HG03103 (cell line): ENCODE results near the gene WNT10A.

Source experiments
- ATAC-seq: cut with Tn5 transposase; IDR thresholded peaks from one replicate; pipeline ENCODE4 v1.9.1; 2021; ENCODE audit warnings: low read depth; ENCODE audit not compliant: unreplicated experiment

Gene WNT10A

GRCh38 chr2:218857371-218858137 is 23.1 kb upstream of the WNT10A start:
- no peak for ATAC-seq

GRCh38 chr2:218858138-218858445 is 22.6 kb upstream of the WNT10A start:
- no peak for ATAC-seq

DNA sequence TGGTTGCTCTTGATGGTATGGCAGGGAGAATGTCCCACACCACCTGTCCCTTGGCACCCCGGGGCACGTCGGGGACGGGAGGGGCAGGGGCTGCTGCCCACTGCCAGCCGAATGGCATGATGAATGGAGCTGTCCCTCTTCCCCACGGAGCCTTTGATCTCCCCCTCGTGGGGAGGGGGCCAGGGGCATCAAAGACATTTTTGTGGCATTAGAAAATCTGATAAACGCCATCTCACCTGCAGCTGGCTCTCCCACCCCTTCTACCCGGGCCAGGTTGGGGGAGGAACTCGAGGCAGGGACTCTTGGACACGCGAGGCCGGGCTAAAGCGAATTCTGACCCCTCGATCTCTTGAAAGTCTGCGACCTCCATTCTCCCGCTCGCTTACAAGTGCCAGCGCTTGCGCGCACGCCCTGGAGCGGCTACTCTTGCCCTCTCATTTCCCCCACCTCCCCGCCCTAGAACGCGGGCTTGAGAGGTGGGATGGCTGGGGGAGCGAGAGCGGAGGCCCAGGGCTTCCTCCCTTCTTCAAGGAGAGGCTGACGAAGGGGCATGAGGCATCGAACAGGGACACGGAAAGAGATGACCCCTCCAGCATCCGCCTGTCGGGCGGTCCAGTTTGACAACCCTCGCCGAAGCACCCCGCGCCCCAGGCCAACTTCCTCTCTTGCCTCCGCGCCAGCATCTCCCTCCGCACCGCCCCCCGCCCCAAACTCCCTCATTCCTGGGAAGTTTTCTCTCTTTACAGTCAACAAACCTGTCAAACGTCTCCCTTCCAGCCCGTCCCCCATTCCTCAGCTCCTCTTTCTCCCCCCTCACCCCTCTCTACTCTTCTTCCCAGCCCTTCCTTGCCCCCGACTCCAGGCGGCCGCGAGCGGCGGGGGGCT is 21.7 kb upstream of the WNT10A start:
- no peak for ATAC-seq

- no peak for ATAC-seq
Observed at GRCh38 chr2:218859556-218859987, 21.1 kb upstream of the WNT10A start, which contains the start of gene WNT6. TSS of gene WNT6 (plus strand) at chr2:218859805. CDS start at chr2:218860038, 233 bp downstream.

DNA sequence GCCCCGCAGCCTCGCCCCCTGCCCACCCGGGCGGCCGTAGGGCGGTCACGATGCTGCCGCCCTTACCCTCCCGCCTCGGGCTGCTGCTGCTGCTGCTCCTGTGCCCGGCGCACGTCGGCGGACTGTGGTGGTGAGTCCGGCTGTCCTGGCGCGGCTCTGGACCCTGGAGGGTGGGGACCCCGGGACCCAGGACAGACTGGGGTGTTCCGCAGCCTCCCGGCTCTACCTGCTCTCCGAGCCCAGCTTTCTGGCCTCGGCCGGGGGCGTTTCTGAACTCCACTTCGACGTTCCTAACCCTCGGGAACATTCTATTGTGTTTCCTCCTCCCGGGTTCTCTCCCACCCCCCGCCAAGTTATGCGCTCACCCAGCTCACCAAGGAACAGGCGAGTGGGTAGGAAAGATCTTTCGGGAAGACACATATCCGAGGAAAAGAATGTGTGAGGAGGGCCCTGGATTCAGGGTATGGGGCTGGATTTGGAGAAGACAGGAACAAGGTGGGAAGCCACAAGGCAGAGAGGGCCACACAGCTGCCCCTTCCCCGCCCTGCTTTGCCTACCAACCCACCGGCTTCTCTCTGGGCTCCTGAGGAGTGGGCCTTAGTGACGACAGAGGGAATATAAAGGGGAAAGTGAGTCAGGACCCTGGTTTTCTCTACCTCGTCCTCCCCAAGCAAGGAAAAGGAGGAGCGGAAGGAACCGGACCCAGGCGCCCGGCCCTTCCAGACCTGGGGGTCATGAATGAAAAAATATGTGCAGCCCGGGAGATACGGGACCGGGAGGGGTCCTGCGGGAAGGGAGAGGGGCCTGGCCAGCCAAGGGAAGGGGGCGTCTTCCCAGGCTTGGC is 20.4 kb upstream of the WNT10A start:
- no peak for ATAC-seq

DNA sequence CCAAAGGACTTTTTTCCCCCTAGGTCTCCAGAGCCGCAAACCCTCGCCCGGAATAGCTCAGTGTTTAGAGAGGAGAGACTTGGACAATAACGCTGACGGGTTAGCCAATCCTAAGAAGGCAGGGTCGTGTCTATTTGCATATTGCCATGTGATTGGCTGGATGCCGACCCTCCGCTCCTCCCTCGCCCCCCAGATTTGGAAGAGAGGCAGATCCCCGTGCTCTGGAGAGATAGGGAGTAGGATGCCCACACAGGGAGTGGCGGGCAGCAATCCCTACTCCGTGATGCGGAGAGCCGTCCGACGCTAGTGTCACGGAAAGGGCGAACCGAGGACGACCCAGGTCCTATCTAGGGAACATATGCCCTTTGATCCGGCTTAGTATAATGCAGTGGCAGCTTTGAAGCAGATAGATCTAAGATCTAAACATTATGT is 19.7 kb upstream of the WNT10A start:
- no peak for ATAC-seq

GRCh38 chr2:218861645-218862318 is 18.9 kb upstream of the WNT10A start:
- no peak for ATAC-seq

DNA sequence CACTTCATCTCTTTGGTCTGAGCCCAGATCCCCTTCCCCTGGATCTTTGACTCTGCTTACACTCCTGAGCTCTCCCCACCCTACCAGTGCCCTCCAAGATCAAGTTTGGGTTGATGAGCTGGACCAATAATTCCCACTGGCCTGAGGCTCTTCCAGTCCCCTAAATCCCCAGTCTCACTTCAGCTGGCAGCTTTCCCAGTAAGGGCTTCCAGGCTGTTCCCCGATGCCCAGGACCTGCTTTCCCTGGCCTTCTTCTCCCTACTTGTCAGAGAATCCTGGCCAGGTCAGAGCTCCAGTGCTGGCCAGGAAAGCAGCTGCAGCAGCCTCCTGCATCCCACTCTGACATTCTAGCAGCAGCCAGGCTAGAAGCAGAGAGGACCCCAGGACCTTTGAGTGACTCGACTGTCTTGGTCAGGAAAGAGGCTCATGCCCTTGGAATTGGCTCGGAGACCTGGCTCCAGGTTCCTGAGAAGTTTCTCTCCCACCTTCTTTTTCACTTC is 17.6 kb upstream of the WNT10A start:
- no peak for ATAC-seq

- no peak for ATAC-seq
Observed at GRCh38 chr2:218865396-218865795, 15.3 kb upstream of the WNT10A start.

GRCh38 chr2:218865999-218866398 is 14.7 kb upstream of the WNT10A start:
- no peak for ATAC-seq

GRCh38 chr2:218867900-218868299 is 12.8 kb upstream of the WNT10A start:
- ATAC-seq, result no peak

- ATAC-seq, result no peak
Observed at GRCh38 chr2:218869064-218869463, 11.6 kb upstream of the WNT10A start.

GRCh38 chr2:218870984-218871344 is 9.7 kb upstream of the WNT10A start:
- ATAC-seq, result no peak

DNA sequence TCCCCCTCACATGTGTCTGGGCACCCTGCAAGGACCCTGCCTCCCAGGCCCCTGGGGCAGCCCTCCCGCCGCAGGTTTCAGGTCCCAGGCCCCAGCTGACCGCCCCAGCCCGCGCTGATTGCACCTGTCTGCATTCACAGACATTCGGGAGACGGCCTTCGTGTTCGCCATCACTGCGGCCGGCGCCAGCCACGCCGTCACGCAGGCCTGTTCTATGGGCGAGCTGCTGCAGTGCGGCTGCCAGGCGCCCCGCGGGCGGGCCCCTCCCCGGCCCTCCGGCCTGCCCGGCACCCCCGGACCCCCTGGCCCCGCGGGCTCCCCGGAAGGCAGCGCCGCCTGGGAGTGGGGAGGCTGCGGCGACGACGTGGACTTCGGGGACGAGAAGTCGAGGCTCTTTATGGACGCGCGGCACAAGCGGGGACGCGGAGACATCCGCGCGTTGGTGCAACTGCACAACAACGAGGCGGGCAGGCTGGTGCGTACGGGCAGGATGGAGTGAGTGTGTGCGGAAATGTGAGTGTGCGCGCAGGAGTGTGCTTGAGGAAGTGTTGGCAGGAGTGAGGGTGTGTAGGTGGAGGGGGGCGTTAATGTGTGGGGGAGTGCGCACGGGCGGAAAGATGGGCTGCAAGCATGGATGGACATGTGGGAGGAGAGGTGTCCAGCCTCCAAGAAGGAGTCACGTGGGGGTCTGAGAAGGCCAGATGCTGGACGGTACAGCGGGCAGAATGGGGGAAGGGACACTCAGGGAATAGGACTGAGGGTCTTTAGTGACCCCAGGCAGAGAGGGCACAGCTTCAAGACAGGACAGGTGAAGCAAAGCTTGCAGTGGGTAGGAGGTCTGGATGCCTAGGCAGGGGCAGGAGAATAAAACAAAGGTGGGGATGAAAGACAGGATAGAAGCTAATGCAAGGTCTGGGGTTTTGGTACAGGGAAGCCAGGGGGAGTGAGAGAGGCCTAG is 9.0 kb upstream of the WNT10A start:
- no peak for ATAC-seq

GRCh38 chr2:218872645-218873358 is 7.8 kb upstream of the WNT10A start:
- ATAC-seq, result no peak

DNA sequence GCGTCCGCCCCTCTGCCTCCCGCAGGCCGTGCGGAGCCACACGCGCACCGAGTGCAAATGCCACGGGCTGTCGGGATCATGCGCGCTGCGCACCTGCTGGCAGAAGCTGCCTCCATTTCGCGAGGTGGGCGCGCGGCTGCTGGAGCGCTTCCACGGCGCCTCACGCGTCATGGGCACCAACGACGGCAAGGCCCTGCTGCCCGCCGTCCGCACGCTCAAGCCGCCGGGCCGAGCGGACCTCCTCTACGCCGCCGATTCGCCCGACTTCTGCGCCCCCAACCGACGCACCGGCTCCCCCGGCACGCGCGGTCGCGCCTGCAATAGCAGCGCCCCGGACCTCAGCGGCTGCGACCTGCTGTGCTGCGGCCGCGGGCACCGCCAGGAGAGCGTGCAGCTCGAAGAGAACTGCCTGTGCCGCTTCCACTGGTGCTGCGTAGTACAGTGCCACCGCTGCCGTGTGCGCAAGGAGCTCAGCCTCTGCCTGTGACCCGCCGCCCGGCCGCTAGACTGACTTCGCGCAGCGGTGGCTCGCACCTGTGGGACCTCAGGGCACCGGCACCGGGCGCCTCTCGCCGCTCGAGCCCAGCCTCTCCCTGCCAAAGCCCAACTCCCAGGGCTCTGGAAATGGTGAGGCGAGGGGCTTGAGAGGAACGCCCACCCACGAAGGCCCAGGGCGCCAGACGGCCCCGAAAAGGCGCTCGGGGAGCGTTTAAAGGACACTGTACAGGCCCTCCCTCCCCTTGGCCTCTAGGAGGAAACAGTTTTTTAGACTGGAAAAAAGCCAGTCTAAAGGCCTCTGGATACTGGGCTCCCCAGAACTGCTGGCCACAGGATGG is 7.1 kb upstream of the WNT10A start:
- ATAC-seq, result no peak

- no peak for ATAC-seq
Observed at GRCh38 chr2:218875692-218876246, 4.9 kb upstream of the WNT10A start.
